Common myeloid progenitor, CD34-positive (primary cell): ENCODE data around the gene PACRG.
A peak's percentile ranks its signal among the peaks of the same experiment; 100 is the strongest.

ENCODE experiments used
- CTCF ChIA-PET: fragments of 350-600 bp; sonication (Branson Sonifier 250); formaldehyde crosslinking; loops from one replicate; lab custom pipeline; 2021; ENCODE audit warnings: antibody characterized with exemption; lab: Charles Lee
- POLR2A ChIA-PET: fragments of 350-600 bp; sonication (Branson Sonifier 250); formaldehyde crosslinking; loops from one replicate; lab custom pipeline; 2021; ENCODE audit warnings: antibody characterized with exemption; lab: Charles Lee
- DNase-seq, 3 donors: peaks; one replicate each; pipeline versions ENCODE4 v3.0.0 to v3.0.0-alpha.2; 2013
- H3K27ac ChIP-seq, 2 experiments: 1 replicate in 1 of 2; 2 replicates in 1 of 2; pipeline ENCODE4 v1.7.0; 2013; ENCODE audit warnings: inconsistent platforms in 2 of 2, low read length in 2 of 2, mild to moderate bottlenecking in 2 of 2, low read depth in 1 of 2, moderate library complexity in 1 of 2; ENCODE audit not compliant: severe bottlenecking in 2 of 2, insufficient read depth in 1 of 2, poor library complexity in 1 of 2
- H3K27me3 ChIP-seq, 5 experiments: replicated peaks in 2 of 5; 1 replicate in 3 of 5; 2 replicates in 2 of 5; pipeline versions ENCODE4 v1.6.1 to v1.7.0; 2013; ENCODE audit warnings: low read length in 4 of 5, mild to moderate bottlenecking in 2 of 5, moderate library complexity in 2 of 5, inconsistent platforms in 1 of 5; ENCODE audit not compliant: insufficient read depth in 5 of 5, control insufficient read depth in 4 of 5
- H3K36me3 ChIP-seq, 4 experiments: 1 replicate in 2 of 4; 2 replicates in 2 of 4; pipeline versions ENCODE4 v1.6.1 to v1.7.0; 2013; ENCODE audit warnings: low read length in 3 of 4, control low read depth in 1 of 4, mild to moderate bottlenecking in 1 of 4; ENCODE audit not compliant: control insufficient read depth in 4 of 4, insufficient read depth in 4 of 4
- H3K4me1 ChIP-seq, 4 experiments: 1 replicate in 3 of 4; 2 replicates in 1 of 4; pipeline versions ENCODE4 v1.6.1 to v1.7.1; 2013; ENCODE audit warnings: low read length in 3 of 4, mild to moderate bottlenecking in 3 of 4, control low read depth in 1 of 4, inconsistent platforms in 1 of 4, moderate library complexity in 1 of 4; ENCODE audit not compliant: control insufficient read depth in 4 of 4, insufficient read depth in 4 of 4; ENCODE audit errors: control extremely low read depth in 1 of 4
- H3K4me3 ChIP-seq, 7 experiments: 1 replicate in 4 of 7; 2 replicates in 3 of 7; pipeline versions ENCODE4 v1.5.1 to v1.7.0; 2013; ENCODE audit warnings: mild to moderate bottlenecking in 7 of 7, low read length in 6 of 7, moderate library complexity in 6 of 7, inconsistent platforms in 2 of 7, low read depth in 2 of 7, control low read depth in 1 of 7; ENCODE audit not compliant: insufficient read depth in 4 of 7, control insufficient read depth in 1 of 7; ENCODE audit errors: extremely low read depth in 1 of 7
- H3K9me3 ChIP-seq, 5 experiments: 1 replicate in 4 of 5; 2 replicates in 1 of 5; pipeline versions ENCODE4 v1.6.1 to v1.7.1; 2013; ENCODE audit warnings: low read length in 4 of 5, mild to moderate bottlenecking in 2 of 5, inconsistent platforms in 1 of 5, low read depth in 1 of 5, moderate library complexity in 1 of 5; ENCODE audit not compliant: control insufficient read depth in 4 of 5, insufficient read depth in 2 of 5; ENCODE audit errors: control extremely low read depth in 1 of 5
- WGBS: methylation state at CpG from one replicate; pipeline ENCODE4 v1.1.5; 2013; ENCODE audit not compliant: insufficient coverage; 5-methylcytosine and 5-hydroxymethylcytosine counted together

The PACRG gene

GRCh38 chr6:163324326-163324687, 596.5 kb downstream of the PACRG start:
- H3K27ac ChIP-seq: no peak overlapping the region
- 60% methylated on average over 1 of the region's 4 CpGs for WGBS
- no peaks in the 10 kb centered on the region for H3K36me3 ChIP-seq
- H3K9me3 ChIP-seq: peaks cover 0 to 4% (median 0%) of the 10 kb centered on the region in 5 experiments
- H3K27me3 ChIP-seq: no peaks in the 10 kb centered on the region
- H3K4me3 ChIP-seq: no peak overlapping the region
- peaks cover 0 to 11% (median 6%) of the 10 kb centered on the region in 4 experiments for H3K4me1 ChIP-seq
- DNase-seq: no peak
- ChIA-PET POLR2A (no interaction called here), CTCF (interaction anchor here (1.2 kb wide), 1 partner anchor 15 kb away, joined by 3 read pairs; no protein-coding TSS in a partner anchor)

DNA sequence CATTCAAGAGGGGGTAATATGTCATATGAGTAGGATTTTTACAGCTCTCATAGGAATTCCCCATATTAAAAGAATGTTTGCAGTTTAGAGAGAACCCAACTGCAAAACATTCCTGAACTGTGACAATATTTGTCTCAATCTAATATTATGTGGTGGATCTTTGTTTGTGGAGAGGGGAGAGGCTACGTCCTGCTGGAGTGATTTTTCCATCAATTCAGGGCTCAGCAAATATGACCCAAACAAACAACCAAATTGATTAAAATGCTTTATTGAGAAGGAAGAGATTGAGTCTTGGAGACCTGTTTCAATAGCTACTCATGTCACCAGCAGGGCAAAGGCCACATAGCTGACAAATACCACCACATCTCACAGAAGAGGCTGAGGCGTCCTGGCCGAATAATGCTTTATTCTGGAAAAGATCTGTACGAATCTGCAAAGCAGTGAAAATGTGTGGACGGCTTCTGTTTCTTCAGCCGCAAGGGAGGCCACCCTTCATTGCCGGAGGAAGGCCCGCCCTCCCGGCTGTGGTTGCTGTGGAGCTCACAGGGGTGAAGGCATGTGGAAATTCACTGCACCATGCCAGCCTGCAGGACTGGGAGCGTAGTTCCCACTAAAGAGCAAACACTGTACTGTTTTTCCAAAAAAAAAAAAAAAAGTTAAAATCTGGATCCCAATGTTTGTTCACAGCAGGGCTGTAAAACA, 597.1 kb downstream of the PACRG start:
- no CpG with 5 or more reads among the region's 10 CpGs for WGBS
- Histone ChIP-seq H3K9me3 (peaks cover 0 to 4% (median 0%) of the 10 kb centered on the region in 5 experiments), H3K27me3 (no peaks in the 10 kb centered on the region), H3K4me3 (peak overlapping the region in 2 of 7 experiments; percentile 15 to 43), H3K36me3 (no peaks in the 10 kb centered on the region), H3K4me1 (peaks cover 0 to 11% (median 6%) of the 10 kb centered on the region in 4 experiments), H3K27ac (no peak overlapping the region)
- ChIA-PET POLR2A (no interaction called here), CTCF (interaction anchor here (0.7 to 1.2 kb wide), 3 partner anchors 14 to 1376 kb away, joined by 3 read pairs; no protein-coding TSS in a partner anchor)
- DNase-seq: peak; percentile 7 to 59 (median 37)

DNA sequence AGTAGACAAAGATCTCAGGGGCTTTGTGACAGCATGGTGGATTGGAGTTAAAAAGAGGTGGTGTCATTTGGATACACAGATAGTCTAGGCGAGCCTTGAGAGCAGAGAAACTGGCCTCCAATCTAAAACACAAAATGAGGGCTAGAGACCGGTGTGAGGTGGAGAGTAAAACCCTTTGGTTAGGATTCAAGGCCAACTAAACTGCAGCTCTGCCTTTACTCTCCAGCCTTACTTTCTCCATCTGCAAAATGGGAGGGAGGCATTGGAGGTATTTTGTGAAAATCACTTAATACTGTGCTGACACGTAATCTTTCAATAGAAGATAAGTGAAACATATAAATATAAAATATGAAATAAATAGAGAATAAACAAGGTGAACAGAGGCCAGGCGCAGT, 597.6 kb downstream of the PACRG start:
- H3K27ac ChIP-seq: no peak overlapping the region
- no peaks in the 10 kb centered on the region for H3K27me3 ChIP-seq
- WGBS: 89% methylated on average over 3 of the region's 4 CpGs
- no peak for DNase-seq
- H3K36me3 ChIP-seq: no peaks in the 10 kb centered on the region
- H3K9me3 ChIP-seq: peaks cover 0 to 4% (median 0%) of the 10 kb centered on the region in 5 experiments
- ChIA-PET CTCF (interaction anchor here (0.7 to 1.2 kb wide), 3 partner anchors 14 to 1376 kb away, joined by 3 read pairs; no protein-coding TSS in a partner anchor), POLR2A (no interaction called here)
- peaks cover 0 to 11% (median 6%) of the 10 kb centered on the region in 4 experiments for H3K4me1 ChIP-seq
- no peak overlapping the region for H3K4me3 ChIP-seq

GRCh38 chr6:163327165-163327880, 599.5 kb downstream of the PACRG start:
- Histone ChIP-seq H3K4me3 (no peak overlapping the region), H3K36me3 (no peaks in the 10 kb centered on the region), H3K27ac (no peak overlapping the region), H3K27me3 (no peaks in the 10 kb centered on the region), H3K9me3 (peaks cover 0 to 4% (median 0%) of the 10 kb centered on the region in 5 experiments), H3K4me1 (peaks cover 0 to 11% (median 6%) of the 10 kb centered on the region in 4 experiments)
- POLR2A ChIA-PET: no interaction called here
- 100% methylated on average over 4 of the region's 9 CpGs for WGBS
- CTCF ChIA-PET: interaction anchor here (0.8 kb wide), 1 partner anchor 13 kb away, joined by 3 read pairs; no protein-coding TSS in a partner anchor
- DNase-seq: no peak

DNA sequence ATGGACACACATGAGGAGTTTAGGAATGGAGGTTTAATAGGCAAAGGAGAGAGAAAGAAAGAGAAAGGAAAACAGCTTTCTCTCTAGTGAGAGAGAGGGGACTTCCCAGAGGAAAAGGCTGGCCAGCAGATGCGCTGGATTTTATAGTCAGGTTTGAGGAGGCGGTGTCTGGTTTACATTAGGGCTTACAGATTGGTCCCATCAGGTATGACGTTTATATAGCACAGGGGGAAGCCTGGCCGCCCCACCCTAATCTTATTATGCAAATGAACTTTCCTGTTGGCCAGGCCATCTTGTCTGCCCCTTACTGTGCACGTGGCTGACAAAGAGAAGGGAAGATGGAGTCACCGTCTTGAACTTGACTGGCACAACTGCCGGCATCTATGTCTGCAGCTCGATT, 600.1 kb downstream of the PACRG start:
- peak in 1 of 3 donors; percentile 1 for DNase-seq
- Histone ChIP-seq H3K4me1 (peaks cover 0 to 11% (median 6%) of the 10 kb centered on the region in 4 experiments), H3K9me3 (peaks cover 0 to 4% (median 0%) of the 10 kb centered on the region in 5 experiments), H3K36me3 (no peaks in the 10 kb centered on the region), H3K27me3 (no peaks in the 10 kb centered on the region), H3K27ac (no peak overlapping the region), H3K4me3 (no peak overlapping the region)
- ChIA-PET CTCF (no interaction called here), POLR2A (no interaction called here)
- WGBS: 94% methylated on average over 8 of the region's 8 CpGs

DNA sequence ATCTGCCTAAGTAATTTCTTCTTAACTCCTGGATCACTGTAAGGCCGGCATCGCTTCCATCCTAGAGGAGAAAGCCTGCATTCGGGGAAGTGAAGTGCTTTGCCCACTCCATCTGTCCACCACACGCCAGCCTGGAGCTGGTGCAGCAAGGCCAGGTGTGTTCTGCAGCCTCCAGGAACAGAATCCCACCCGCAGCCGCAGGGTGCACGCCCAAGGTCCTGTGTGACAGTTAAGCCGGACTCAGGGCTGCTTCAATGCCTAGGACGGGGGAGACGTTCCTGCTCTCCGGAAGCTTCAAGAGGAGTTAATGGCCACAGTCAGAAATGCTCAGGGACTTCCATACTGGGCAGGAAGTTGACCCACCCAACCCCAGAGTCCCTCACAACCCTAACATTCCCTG, 600.6 kb downstream of the PACRG start:
- ChIA-PET POLR2A (interaction anchor here (0.5 kb wide), 1 partner anchor 145 kb away, joined by 3 read pairs; no protein-coding TSS in a partner anchor), CTCF (no interaction called here)
- peaks cover 0 to 4% (median 0%) of the 10 kb centered on the region in 5 experiments for H3K9me3 ChIP-seq
- H3K27me3 ChIP-seq: no peaks in the 10 kb centered on the region
- WGBS: 97% methylated on average over 10 of the region's 11 CpGs
- H3K36me3 ChIP-seq: no peaks in the 10 kb centered on the region
- no peak overlapping the region for H3K27ac ChIP-seq
- H3K4me3 ChIP-seq: no peak overlapping the region
- H3K4me1 ChIP-seq: peaks cover 0 to 11% (median 6%) of the 10 kb centered on the region in 4 experiments
- DNase-seq: no peak
